ENCODE results near the gene CCDC106.

DNA sequence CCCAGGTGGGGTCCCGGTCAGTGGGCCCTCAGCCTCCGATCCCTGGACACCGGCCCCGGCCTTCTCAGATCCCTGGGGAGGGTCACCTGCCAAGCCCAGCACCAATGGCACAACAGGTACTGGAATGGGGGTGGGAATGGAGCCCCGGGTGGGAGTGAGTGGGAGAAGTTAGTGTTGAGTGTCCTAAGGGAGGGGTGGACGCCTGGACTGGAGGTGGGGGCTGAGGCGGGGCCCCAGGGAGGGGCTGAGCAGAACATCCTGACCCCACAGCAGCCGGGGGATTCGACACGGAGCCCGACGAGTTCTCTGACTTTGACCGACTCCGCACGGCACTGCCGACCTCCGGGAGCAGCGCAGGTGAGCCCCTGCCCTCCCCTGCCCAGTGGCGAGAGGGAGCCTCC lies 44.7 kb downstream of the CCDC106 start:
- TF ChIP-seq, protein P1, sequence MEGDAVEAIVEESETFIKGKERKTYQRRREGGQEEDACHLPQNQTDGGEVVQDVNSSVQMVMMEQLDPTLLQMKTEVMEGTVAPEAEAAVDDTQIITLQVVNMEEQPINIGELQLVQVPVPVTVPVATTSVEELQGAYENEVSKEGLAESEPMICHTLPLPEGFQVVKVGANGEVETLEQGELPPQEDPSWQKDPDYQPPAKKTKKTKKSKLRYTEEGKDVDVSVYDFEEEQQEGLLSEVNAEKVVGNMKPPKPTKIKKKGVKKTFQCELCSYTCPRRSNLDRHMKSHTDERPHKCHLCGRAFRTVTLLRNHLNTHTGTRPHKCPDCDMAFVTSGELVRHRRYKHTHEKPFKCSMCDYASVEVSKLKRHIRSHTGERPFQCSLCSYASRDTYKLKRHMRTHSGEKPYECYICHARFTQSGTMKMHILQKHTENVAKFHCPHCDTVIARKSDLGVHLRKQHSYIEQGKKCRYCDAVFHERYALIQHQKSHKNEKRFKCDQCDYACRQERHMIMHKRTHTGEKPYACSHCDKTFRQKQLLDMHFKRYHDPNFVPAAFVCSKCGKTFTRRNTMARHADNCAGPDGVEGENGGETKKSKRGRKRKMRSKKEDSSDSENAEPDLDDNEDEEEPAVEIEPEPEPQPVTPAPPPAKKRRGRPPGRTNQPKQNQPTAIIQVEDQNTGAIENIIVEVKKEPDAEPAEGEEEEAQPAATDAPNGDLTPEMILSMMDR (IDR thresholded peaks at IDR 0.05; ENCODE audit: insufficient read depth, low read depth, low read length), result no peak
- TF ChIP-seq EZH2 (IDR thresholded peaks at IDR 0.05; ENCODE audit: insufficient read depth, low read length), result no peak
